Measurements from ENCODE around the gene DAPK3. TPM values are rescaled to one million over a fixed set of nuclear protein-coding genes. Genes with fewer than 3 reads are reported as not detected.
"Not testable (repeated sequence)": the region's sequence is repeated elsewhere in the genome, so short reads cannot be mapped to it uniquely, and the experiment has no call there.

Gene DAPK3
- total RNA-seq, 1 experiment from 2014 or later: 121 TPM

GRCh38 chr19:3942790-3943409, 28.0 kb downstream of the DAPK3 start:
- H3K4me2 ChIP-seq (ENCODE audit: insufficient read depth, insufficient read length, low read length): no peak overlapping the region
- H4K20me1 ChIP-seq (ENCODE audit: control insufficient read depth, insufficient read depth, insufficient read length): no peaks in the 10 kb centered on the region
- H3K23me2 ChIP-seq (ENCODE audit: insufficient read length, low read depth, low read length, poor library complexity, severe bottlenecking): no peaks in the 10 kb centered on the region
- H3K79me1 ChIP-seq (ENCODE audit: insufficient read depth, low read depth, low read length, poor library complexity, severe bottlenecking): no peaks in the 10 kb centered on the region
- H3K9ac ChIP-seq (ENCODE audit: extremely low read depth, insufficient read length, low read length): no peak overlapping the region
- H3K4ac ChIP-seq (ENCODE audit: low read depth, low read length): no peak overlapping the region
- Mint-ChIP-seq H3K27ac (0 out of 7 replicates have a peak overlapping the region, but pooled peaks of 1 of the 3 experiments have one; percentile 22), H3K36me3 (ENCODE audit: insufficient read depth in 1 of 3, low read depth in 3 of 3) (peaks cover 6 to 37% (median 24%) of the 10 kb centered on the region in 3 experiments; a peak in 6 of 7 replicates), H3K9me3 (no peaks in the 10 kb centered on the region; a peak in 1 of 5 replicates), H3K4me3 (peak overlapping the region in 1 of 2 experiments; percentile 64; a peak in 1 of 5 replicates), H3K27me3 (ENCODE audit: low read depth) (no peaks in the 10 kb centered on the region), H3K4me1 (no peaks in the 10 kb centered on the region)
- H2BK120ac ChIP-seq (ENCODE audit: low read depth, low read length, poor library complexity, severe bottlenecking): no peak overlapping the region
- H2BK12ac ChIP-seq (ENCODE audit: insufficient read length, low read depth, low read length): no peak overlapping the region
- H3K27ac ChIP-seq (ENCODE audit: insufficient read length, low read depth, low read length): no peak overlapping the region
- H3K4me1 ChIP-seq (ENCODE audit: insufficient read depth, low read length): no peaks in the 10 kb centered on the region
- TF ChIP-seq CTCF (conservative IDR thresholded peaks at IDR 0.05): no peak
- DNase-seq: no peak
- no peak overlapping the region for H3K14ac ChIP-seq (ENCODE audit: insufficient read depth, low read length)
- no peak overlapping the region for H2AFZ ChIP-seq (ENCODE audit: low read length)
- no peak overlapping the region for H4K8ac ChIP-seq (replicated peaks; ENCODE audit: insufficient read length, low read depth, low read length)
- H3T11ph ChIP-seq (ENCODE audit: low read length): no peak overlapping the region
- H3K27me3 ChIP-seq (ENCODE audit: insufficient read depth, low read length): no peaks in the 10 kb centered on the region
- no peak overlapping the region for H4K91ac ChIP-seq (ENCODE audit: insufficient read length, low read depth, low read length)
- H2BK20ac ChIP-seq (ENCODE audit: low read depth, low read length, poor library complexity, severe bottlenecking): no peak overlapping the region
- H3K23ac ChIP-seq (ENCODE audit: insufficient read length, low read depth, low read length): no peak overlapping the region
- no peak overlapping the region for H4K5ac ChIP-seq (ENCODE audit: insufficient read length, low read depth, low read length)
- H3K18ac ChIP-seq (ENCODE audit: insufficient read length, low read depth, low read length): no peak overlapping the region
- WGBS (ENCODE audit: extremely low coverage, insufficient read length, low lambda C conversion rate): no CpG with 5 or more reads among the region's 8 CpGs
- no peak overlapping the region for H2BK5ac ChIP-seq (ENCODE audit: insufficient read length, low read length)
- no peak overlapping the region for H3K56ac ChIP-seq (ENCODE audit: insufficient read length, low read depth, low read length)
- no peaks in the 10 kb centered on the region for H3K79me2 ChIP-seq (ENCODE audit: insufficient read depth, low read length)
- H3K9me3 ChIP-seq (ENCODE audit: control insufficient read depth, low read depth, low read length): no peaks in the 10 kb centered on the region
- H2AK5ac ChIP-seq (ENCODE audit: insufficient read length, low read length): no peak overlapping the region
- no peak overlapping the region for H2BK15ac ChIP-seq (ENCODE audit: low read depth, low read length)

- H3K4me3 Mint-ChIP-seq; H4K5ac ChIP-seq (ENCODE audit: insufficient read length, low read depth, low read length); H3K23me2 ChIP-seq (ENCODE audit: insufficient read length, low read depth, low read length, poor library complexity, severe bottlenecking); H2AK5ac ChIP-seq (ENCODE audit: insufficient read length, low read length); H3K4ac ChIP-seq (ENCODE audit: low read depth, low read length); H4K8ac ChIP-seq (replicated peaks; ENCODE audit: insufficient read length, low read depth, low read length); H3T11ph ChIP-seq (ENCODE audit: low read length); H3K4me1 ChIP-seq (ENCODE audit: insufficient read depth, low read length); H3K18ac ChIP-seq (ENCODE audit: insufficient read length, low read depth, low read length); H3K23ac ChIP-seq (ENCODE audit: insufficient read length, low read depth, low read length); H3K79me2 ChIP-seq (ENCODE audit: insufficient read depth, low read length); H3K14ac ChIP-seq (ENCODE audit: insufficient read depth, low read length); DNase-seq; H3K27ac ChIP-seq (ENCODE audit: insufficient read length, low read depth, low read length); H3K56ac ChIP-seq (ENCODE audit: insufficient read length, low read depth, low read length); H3K9me3 Mint-ChIP-seq; H3K79me1 ChIP-seq (ENCODE audit: insufficient read depth, low read depth, low read length, poor library complexity, severe bottlenecking); H3K4me1 Mint-ChIP-seq; H3K9ac ChIP-seq (ENCODE audit: extremely low read depth, insufficient read length, low read length); H2BK120ac ChIP-seq (ENCODE audit: low read depth, low read length, poor library complexity, severe bottlenecking); H2BK15ac ChIP-seq (ENCODE audit: low read depth, low read length); H2BK5ac ChIP-seq (ENCODE audit: insufficient read length, low read length); H3K27me3 ChIP-seq (ENCODE audit: insufficient read depth, low read length); H2AFZ ChIP-seq (ENCODE audit: low read length); H3K4me2 ChIP-seq (ENCODE audit: insufficient read depth, insufficient read length, low read length); H2BK12ac ChIP-seq (ENCODE audit: insufficient read length, low read depth, low read length); H4K91ac ChIP-seq (ENCODE audit: insufficient read length, low read depth, low read length); H4K20me1 ChIP-seq (ENCODE audit: control insufficient read depth, insufficient read depth, insufficient read length); H3K27me3 Mint-ChIP-seq (ENCODE audit: low read depth); H2BK20ac ChIP-seq (ENCODE audit: low read depth, low read length, poor library complexity, severe bottlenecking); H3K9me3 ChIP-seq (ENCODE audit: control insufficient read depth, low read depth, low read length): not testable (repeated sequence)
- H3K36me3 Mint-ChIP-seq (ENCODE audit: insufficient read depth in 1 of 3, low read depth in 3 of 3): peaks cover 4 to 30% (median 17%) of the 10 kb centered on the region in 3 experiments; a peak in 6 of 7 replicates
- no CpG with 5 or more reads among the region's 22 CpGs for WGBS (ENCODE audit: extremely low coverage, insufficient read length, low lambda C conversion rate)
- H3K27ac Mint-ChIP-seq: peak overlapping the region in 1 of 3 experiments; percentile 48; a peak in 1 of 7 replicates
Measured at GRCh38 chr19:3938300-3938950, 32.5 kb downstream of the DAPK3 start.
